Ovary (tissue), 9 donors: ENCODE results near the gene OR5B17. TPM values are rescaled to one million over a fixed set of nuclear protein-coding genes. Genes with fewer than 3 reads are reported as not detected.

Experiments
- polyA plus RNA-seq, 2 donors: library from polyadenylated mRNA; stranded (reverse); fragments of 200-250 nt in 1 of 2; fragments of 350-450 nt in 1 of 2; fragmentation: Illumina TruSeq in 1 of 2; extraction: RNeasy Lipid Tissue Mini Kit (QIAGEN cat#74804) in 1 of 2; gene quantifications; one replicate each; pipeline ENCODE4 v1.2.3, GENCODE V29; 2013 to 2014
- total RNA-seq, 7 donors: library from RNA; depleted of rRNA in 2 of 7; stranded (reverse); fragments of >200 nt in 2 of 7; fragmentation: NEBNext Ultra II Directional in 3 of 7; extraction: Animal tissue kit (Norgen Biotek cat#: 25700) in 3 of 7; gene quantifications; one replicate each; pipeline versions ENCODE4 v1.1.0 to v1.2.4, GENCODE V29; 2016 to 2023
- donor health status: DM: no; HTN: no; CAD: no; lungs with moderate emphysema.
- donor health status: DM: no; HTN: no; CAD: no.
- donor health status: Bipolar disorder and iron deficiency.
- donor health status: DM: yes; HTN: yes; CAD: no.
- donor health status: DM: no; HTN: no; CAD: no.
- donor health status: DM: yes; HTN: yes; CAD: no.

OR5B17 gene
- total and polyA plus RNA-seq, 9 donors, result not detected

Other genes with a start within 250 kb of the OR5B17 start
- not detected for gene OR9I1, start 233.5 kb downstream of the OR5B17 start, total RNA-seq
- not detected for gene OR9I1, start 233.5 kb downstream of the OR5B17 start, polyA plus RNA-seq
- not detected for gene OR9Q2, start 170.0 kb downstream of the OR5B17 start, total RNA-seq
- gene OR9Q2, start 170.0 kb downstream of the OR5B17 start, polyA plus RNA-seq, result not detected
- not detected for gene OR1S2, start 154.9 kb downstream of the OR5B17 start, total RNA-seq
- gene OR1S2, start 154.9 kb downstream of the OR5B17 start, polyA plus RNA-seq, result not detected
- not detected for gene OR1S1, start 146.3 kb downstream of the OR5B17 start, total RNA-seq
- gene OR1S1, start 146.3 kb downstream of the OR5B17 start, polyA plus RNA-seq, result not detected
- not detected for gene OR10Q1, start 130.2 kb downstream of the OR5B17 start, total RNA-seq
- gene OR10Q1, start 130.2 kb downstream of the OR5B17 start, polyA plus RNA-seq, result not detected
- not detected for gene OR10W1, start 90.8 kb downstream of the OR5B17 start, total RNA-seq
- gene OR10W1, start 90.8 kb downstream of the OR5B17 start, polyA plus RNA-seq, result not detected
- gene OR5B3, start 47.8 kb upstream of the OR5B17 start, total RNA-seq, result not detected
- gene OR5B3, start 47.8 kb upstream of the OR5B17 start, polyA plus RNA-seq, result not detected
- gene OR5B2, start 69.1 kb upstream of the OR5B17 start, total RNA-seq, result not detected
- not detected for gene OR5B2, start 69.1 kb upstream of the OR5B17 start, polyA plus RNA-seq
- not detected for gene OR5B12, start 83.2 kb upstream of the OR5B17 start, total RNA-seq
- gene OR5B12, start 83.2 kb upstream of the OR5B17 start, polyA plus RNA-seq, result not detected
- under 1 TPM in 1 of 7 donors, not detected in 6; 0.25 TPM for gene OR5B21, start 149.0 kb upstream of the OR5B17 start, total RNA-seq
- gene OR5B21, start 149.0 kb upstream of the OR5B17 start, polyA plus RNA-seq, result not detected
- 10 to 100 TPM in 1 of 7 donors, 1 to 10 TPM in 6; 6.5 to 13.9 (median 7.9) TPM for gene LPXN, start 216.8 kb upstream of the OR5B17 start, total RNA-seq
- 10 to 100 TPM in 1 of 2 donors, 1 to 10 TPM in 1; 7.6 to 19.3 TPM for gene LPXN, start 216.8 kb upstream of the OR5B17 start, polyA plus RNA-seq
- gene ZFP91, start 220.0 kb upstream of the OR5B17 start, total RNA-seq, result 10 to 100 TPM; 25.6 to 45.2 (median 39.5) TPM
- 10 to 100 TPM; 19.7 to 55.6 TPM for gene ZFP91, start 220.0 kb upstream of the OR5B17 start, polyA plus RNA-seq